GM12892 (cell line): ENCODE data around the gene R3HDM1.

Experiments used
- POLR2A ChIP-seq: IDR thresholded peaks from 2 replicates; pipeline ENCODE4 v1.6.1; 2011; ENCODE audit warnings: low read depth, low read length, control low read depth
- POLR2AphosphoS5 ChIP-seq: IDR thresholded peaks from 2 replicates; pipeline ENCODE4 v1.6.1; 2011; ENCODE audit warnings: low read depth, low read length, control low read depth
- TAF1 ChIP-seq: IDR thresholded peaks from 2 replicates; pipeline ENCODE4 v1.6.1; 2011; ENCODE audit warnings: low read depth, mild to moderate bottlenecking, control low read depth, low read length, borderline replicate concordance

GRCh38 chr2:135703300-135703699, 172.0 kb downstream of the R3HDM1 start:
- TF ChIP-seq POLR2AphosphoS5 (no peak), POLR2A (no peak), TAF1 (no peak)
